ENCODE data around the gene NRXN3.

NRXN3 gene

DNA sequence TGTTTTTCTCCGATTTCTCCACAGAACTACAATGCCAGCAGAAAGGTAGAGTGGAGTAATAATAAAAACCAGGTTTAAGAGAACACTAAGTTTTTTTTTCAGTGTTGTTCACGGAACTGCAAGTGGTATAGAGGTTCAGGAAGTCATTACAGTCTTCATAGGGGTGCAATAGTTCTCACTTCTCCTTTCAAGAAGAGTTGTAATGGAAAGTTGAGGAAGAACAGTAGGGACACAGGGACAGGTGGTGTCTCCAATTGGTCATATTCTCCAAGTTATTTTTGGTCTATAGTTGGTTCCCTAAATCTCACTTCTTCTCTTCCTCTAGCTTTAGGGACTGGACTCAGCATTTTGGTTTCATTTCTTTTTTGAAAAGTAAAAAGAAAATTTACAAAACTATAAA lies 894.0 kb downstream of the NRXN3 start:
- H3K4me1 ChIP-seq (ENCODE audit: control insufficient read depth, insufficient read depth, low read length), result no peaks in the 10 kb centered on the region
- H3K9ac ChIP-seq (ENCODE audit: low read length), result no peak overlapping the region
- H3K4me3 ChIP-seq (ENCODE audit: low read length), result no peak overlapping the region
- H3K27ac ChIP-seq (ENCODE audit: low read depth, low read length), result no peak overlapping the region
- H3K36me3 ChIP-seq (ENCODE audit: control insufficient read depth, insufficient read depth, low read length), result no peaks in the 10 kb centered on the region
- no peaks in the 10 kb centered on the region for H3K27me3 ChIP-seq (ENCODE audit: control insufficient read depth, insufficient read depth, low read length)

DNA sequence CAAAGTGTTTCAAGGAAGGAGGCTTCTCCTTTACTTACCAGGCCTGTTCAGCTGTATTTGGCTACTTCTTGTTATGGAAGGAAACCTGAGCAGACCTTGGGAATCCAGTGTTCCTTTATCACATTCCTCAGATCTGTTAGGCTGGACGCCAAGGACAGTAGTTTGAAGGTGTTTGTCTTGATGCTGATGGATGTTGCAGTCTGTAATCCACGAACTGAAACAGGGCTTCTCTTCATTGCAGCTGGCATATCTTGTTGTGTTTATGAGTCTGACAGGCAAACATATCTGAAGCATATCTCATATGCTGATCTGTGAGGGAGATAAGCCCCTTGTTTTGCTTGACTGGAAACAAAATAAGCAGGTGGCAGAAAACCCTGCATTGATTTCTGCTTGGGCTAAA lies 904.3 kb downstream of the NRXN3 start:
- Histone ChIP-seq H3K9ac (ENCODE audit: low read length) (no peak overlapping the region), H3K4me3 (ENCODE audit: low read length) (no peak overlapping the region), H3K27me3 (ENCODE audit: control insufficient read depth, insufficient read depth, low read length) (no peaks in the 10 kb centered on the region), H3K36me3 (ENCODE audit: control insufficient read depth, insufficient read depth, low read length) (no peaks in the 10 kb centered on the region), H3K4me1 (ENCODE audit: control insufficient read depth, insufficient read depth, low read length) (peaks cover 8% of the 10 kb centered on the region), H3K27ac (ENCODE audit: low read depth, low read length) (no peak overlapping the region)

DNA sequence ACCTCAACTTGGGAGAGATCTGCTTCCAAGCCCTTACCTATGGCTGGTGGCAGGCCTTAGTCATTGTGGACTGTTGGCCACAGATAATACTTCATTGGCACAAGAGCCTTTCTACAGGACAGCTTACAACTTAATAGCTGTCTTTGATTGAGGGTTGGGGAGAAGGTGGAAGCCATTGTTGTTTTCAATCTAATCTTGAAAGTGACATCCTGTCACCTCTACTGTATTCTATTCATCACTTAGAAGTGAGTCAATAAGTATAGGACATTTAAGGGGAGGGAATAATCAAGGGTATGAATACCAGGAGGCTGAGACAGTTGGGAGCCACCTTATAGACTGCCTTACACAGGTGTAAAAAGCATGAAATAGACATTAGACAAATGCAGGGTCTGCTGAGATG lies 906.3 kb downstream of the NRXN3 start:
- Histone ChIP-seq H3K9ac (ENCODE audit: low read length) (no peak overlapping the region), H3K4me3 (ENCODE audit: low read length) (no peak overlapping the region), H3K27me3 (ENCODE audit: control insufficient read depth, insufficient read depth, low read length) (no peaks in the 10 kb centered on the region), H3K36me3 (ENCODE audit: control insufficient read depth, insufficient read depth, low read length) (no peaks in the 10 kb centered on the region), H3K4me1 (ENCODE audit: control insufficient read depth, insufficient read depth, low read length) (peaks cover 10% of the 10 kb centered on the region), H3K27ac (ENCODE audit: low read depth, low read length) (no peak overlapping the region)

DNA sequence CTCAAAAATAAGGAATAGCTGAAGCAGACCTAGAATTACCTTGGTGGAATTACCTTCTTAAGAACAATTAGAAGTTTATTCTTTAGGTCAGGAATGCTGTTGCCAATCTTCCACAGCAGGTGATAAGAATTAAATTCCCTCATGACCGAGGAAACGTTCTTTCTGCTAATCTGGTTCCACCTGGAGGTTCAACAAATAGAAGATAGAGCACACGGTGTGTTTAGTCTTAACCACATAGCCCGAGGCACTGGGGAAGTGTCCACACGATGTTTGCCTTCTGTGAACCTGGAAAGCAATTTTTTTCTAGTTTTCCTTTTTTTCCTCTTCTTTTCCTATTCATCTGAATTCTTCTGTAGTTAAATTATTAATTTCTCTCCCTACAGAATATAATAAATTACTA lies 906.9 kb downstream of the NRXN3 start:
- Histone ChIP-seq H3K9ac (ENCODE audit: low read length) (no peak overlapping the region), H3K4me1 (ENCODE audit: control insufficient read depth, insufficient read depth, low read length) (peaks cover 10% of the 10 kb centered on the region), H3K36me3 (ENCODE audit: control insufficient read depth, insufficient read depth, low read length) (no peaks in the 10 kb centered on the region), H3K27me3 (ENCODE audit: control insufficient read depth, insufficient read depth, low read length) (no peaks in the 10 kb centered on the region), H3K27ac (ENCODE audit: low read depth, low read length) (no peak overlapping the region), H3K4me3 (ENCODE audit: low read length) (no peak overlapping the region)

DNA sequence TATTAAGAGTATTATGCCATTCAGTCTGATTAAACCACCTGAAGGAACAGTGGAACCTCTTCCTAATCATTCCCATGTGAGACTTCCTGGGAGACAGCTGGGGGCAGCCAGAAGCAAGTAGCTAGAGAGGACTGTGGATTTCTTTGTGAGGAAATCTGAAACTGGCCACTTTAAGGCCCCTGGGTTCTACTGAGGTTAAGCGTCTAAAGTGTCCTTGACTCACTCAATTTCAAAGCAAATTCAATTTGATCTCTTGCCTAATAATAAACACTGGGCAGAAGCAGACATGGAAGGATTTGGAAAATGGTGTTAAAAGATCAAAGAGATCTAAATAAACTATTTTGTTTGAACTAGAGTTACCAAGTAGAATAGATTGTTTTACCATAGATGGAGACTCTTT lies 909.9 kb downstream of the NRXN3 start:
- Histone ChIP-seq H3K4me3 (ENCODE audit: low read length) (no peak overlapping the region), H3K27ac (ENCODE audit: low read depth, low read length) (no peak overlapping the region), H3K4me1 (ENCODE audit: control insufficient read depth, insufficient read depth, low read length) (peaks cover 10% of the 10 kb centered on the region)

DNA sequence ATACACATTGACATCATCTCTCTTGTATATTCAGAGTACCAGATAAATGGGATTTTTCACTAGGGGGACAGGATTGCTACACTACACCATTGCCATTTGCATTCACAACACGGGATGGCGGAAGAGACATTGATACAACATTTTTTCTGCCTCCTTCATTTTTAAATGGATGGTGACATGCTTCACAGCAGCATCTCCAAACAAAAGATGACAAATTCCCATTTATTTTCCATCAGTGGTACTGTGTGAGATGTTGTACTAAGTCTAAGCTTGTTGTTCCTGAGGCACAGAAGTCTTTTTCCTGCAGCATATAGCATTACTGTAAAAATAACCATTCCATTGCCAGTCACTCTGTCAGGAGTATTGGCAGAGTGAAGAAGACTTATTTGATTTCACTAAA lies 912.7 kb downstream of the NRXN3 start:
- H3K4me3 ChIP-seq (ENCODE audit: low read length), result no peak overlapping the region
- no peak overlapping the region for H3K27ac ChIP-seq (ENCODE audit: low read depth, low read length)
- H3K36me3 ChIP-seq (ENCODE audit: control insufficient read depth, insufficient read depth, low read length), result no peaks in the 10 kb centered on the region
- no peak overlapping the region for H3K9ac ChIP-seq (ENCODE audit: low read length)
- H3K27me3 ChIP-seq (ENCODE audit: control insufficient read depth, insufficient read depth, low read length), result no peaks in the 10 kb centered on the region
- peaks cover 5% of the 10 kb centered on the region for H3K4me1 ChIP-seq (ENCODE audit: control insufficient read depth, insufficient read depth, low read length)

More for the DNA sequence above, 909.9 kb downstream of the NRXN3 start:
- H3K27me3 ChIP-seq (ENCODE audit: control insufficient read depth, insufficient read depth, low read length), result no peaks in the 10 kb centered on the region
- H3K9ac ChIP-seq (ENCODE audit: low read length), result no peak overlapping the region
- no peaks in the 10 kb centered on the region for H3K36me3 ChIP-seq (ENCODE audit: control insufficient read depth, insufficient read depth, low read length)

DNA sequence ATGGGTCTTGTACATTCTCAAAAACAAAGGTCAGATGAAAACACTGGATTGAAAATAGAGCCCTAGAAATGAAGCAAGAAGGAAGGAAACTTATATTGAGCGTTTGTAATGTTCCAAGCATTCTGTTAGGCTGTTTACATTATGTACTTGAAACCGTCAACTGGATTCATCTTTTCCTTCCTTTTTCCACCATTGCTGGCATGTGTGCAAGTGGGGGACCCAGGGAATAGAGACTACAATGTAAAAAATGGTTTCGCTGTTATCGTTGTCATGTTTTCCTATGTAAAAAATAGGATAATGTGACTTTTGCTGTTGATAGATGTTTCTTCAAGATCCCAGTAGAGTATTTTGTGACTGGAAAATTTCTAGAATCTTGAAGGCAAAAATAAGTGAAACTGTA lies 913.2 kb downstream of the NRXN3 start:
- Histone ChIP-seq H3K4me3 (ENCODE audit: low read length) (no peak overlapping the region), H3K4me1 (ENCODE audit: control insufficient read depth, insufficient read depth, low read length) (peaks cover 5% of the 10 kb centered on the region), H3K27me3 (ENCODE audit: control insufficient read depth, insufficient read depth, low read length) (no peaks in the 10 kb centered on the region), H3K9ac (ENCODE audit: low read length) (no peak overlapping the region), H3K36me3 (ENCODE audit: control insufficient read depth, insufficient read depth, low read length) (no peaks in the 10 kb centered on the region), H3K27ac (ENCODE audit: low read depth, low read length) (no peak overlapping the region)

DNA sequence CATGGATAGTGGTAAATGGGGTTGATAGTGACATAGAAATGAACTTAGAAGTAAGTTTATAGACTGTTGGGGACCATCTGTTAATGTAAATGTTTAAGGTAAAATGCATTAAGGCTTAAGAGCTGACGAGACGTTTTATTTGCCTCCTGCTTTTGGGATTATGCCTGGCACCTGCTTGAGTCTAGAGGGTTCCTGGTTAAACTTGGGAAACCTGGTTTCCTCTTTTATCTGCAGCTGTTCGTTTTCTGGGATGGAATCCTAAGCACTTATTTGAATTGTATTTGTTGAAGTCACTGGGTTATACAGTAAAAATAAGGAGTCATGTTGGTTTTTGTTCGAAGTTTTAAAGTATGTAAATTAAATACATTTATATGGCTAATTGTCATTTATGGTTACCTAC lies 914.7 kb downstream of the NRXN3 start:
- Histone ChIP-seq H3K36me3 (ENCODE audit: control insufficient read depth, insufficient read depth, low read length) (no peaks in the 10 kb centered on the region), H3K4me3 (ENCODE audit: low read length) (no peak overlapping the region), H3K27me3 (ENCODE audit: control insufficient read depth, insufficient read depth, low read length) (no peaks in the 10 kb centered on the region), H3K4me1 (ENCODE audit: control insufficient read depth, insufficient read depth, low read length) (peaks cover 5% of the 10 kb centered on the region), H3K9ac (ENCODE audit: low read length) (no peak overlapping the region), H3K27ac (ENCODE audit: low read depth, low read length) (no peak overlapping the region)

DNA sequence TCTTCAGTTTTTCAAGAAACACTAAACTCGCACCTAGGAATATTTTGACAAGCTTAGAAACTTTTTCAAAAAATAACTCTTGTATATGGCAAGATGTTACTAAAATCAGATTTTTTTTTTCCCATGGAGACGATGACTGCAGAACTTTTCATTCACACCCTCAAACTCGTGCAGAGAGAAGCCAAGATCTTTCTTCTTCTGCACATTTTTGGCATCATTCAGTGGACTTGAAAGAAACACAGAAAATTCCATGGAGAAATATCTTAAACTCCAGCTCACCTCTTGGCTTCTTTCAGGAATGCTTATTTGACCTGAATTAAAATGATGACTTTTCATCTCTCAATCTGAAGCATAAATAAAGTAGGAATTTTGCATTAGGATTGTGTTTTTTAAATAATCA lies 919.4 kb downstream of the NRXN3 start:
- Histone ChIP-seq H3K4me3 (ENCODE audit: low read length) (no peak overlapping the region), H3K27me3 (ENCODE audit: control insufficient read depth, insufficient read depth, low read length) (no peaks in the 10 kb centered on the region), H3K9ac (ENCODE audit: low read length) (no peak overlapping the region), H3K36me3 (ENCODE audit: control insufficient read depth, insufficient read depth, low read length) (no peaks in the 10 kb centered on the region), H3K27ac (ENCODE audit: low read depth, low read length) (no peak overlapping the region), H3K4me1 (ENCODE audit: control insufficient read depth, insufficient read depth, low read length) (peaks cover 10% of the 10 kb centered on the region)

DNA sequence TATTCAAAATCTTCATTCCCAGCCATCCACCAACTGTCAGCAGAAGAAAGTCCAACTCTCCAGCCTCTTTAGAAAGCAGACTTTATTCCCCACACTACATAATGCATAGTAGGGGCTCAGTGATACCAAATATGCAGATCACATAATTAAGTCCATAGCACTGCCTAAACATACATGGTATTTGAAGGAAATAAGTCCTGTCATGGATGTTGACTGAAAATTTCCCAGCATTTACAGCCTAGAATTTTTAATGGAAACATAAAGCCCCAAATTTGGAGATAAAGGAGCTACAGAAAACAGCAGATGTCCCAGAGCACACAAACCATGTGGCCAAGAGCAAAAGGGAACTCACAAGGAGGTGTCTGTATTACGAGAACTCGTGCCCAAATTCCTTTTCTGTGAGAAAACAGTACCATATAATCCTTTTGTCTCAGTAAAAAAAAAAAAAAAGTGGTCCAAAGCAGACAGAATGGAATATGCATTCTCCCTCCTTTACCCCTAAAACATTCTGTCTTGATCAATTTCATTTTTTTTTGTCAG lies 920.5 kb downstream of the NRXN3 start:
- no peaks in the 10 kb centered on the region for H3K36me3 ChIP-seq (ENCODE audit: control insufficient read depth, insufficient read depth, low read length)
- no peak overlapping the region for H3K4me3 ChIP-seq (ENCODE audit: low read length)
- no peaks in the 10 kb centered on the region for H3K27me3 ChIP-seq (ENCODE audit: control insufficient read depth, insufficient read depth, low read length)
- no peak overlapping the region for H3K9ac ChIP-seq (ENCODE audit: low read length)
- H3K27ac ChIP-seq (ENCODE audit: low read depth, low read length), result peak overlapping the region; percentile 21
- H3K4me1 ChIP-seq (ENCODE audit: control insufficient read depth, insufficient read depth, low read length), result peaks cover 10% of the 10 kb centered on the region

DNA sequence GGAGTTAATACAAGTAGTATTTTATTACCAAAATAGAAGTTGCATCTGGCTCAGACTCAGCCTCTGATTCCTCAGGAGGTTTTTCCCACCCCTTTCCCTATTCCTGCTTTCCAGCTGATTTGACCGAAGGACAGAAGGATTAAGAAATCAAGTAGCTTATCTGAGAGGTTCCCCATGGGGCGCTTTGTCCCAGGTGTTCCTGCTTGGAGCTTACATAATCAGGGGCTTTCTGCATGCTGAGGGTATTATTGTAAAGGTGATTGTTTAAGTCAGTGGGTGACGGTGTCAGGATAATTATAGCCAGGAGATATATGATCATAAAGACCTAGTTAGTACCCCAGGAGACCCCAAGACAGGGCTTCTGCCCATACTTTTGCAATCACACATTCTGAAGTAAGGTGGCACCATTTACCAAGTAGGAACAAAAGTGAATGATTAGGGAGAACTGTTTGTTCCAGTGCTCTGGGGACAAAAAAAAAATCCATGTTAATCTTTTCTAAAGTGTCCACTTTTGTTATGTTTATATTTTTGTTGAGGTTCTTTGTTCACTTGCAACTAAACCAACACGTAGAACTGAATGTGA lies 921.3 kb downstream of the NRXN3 start:
- Histone ChIP-seq H3K4me3 (ENCODE audit: low read length) (no peak overlapping the region), H3K27ac (ENCODE audit: low read depth, low read length) (no peak overlapping the region), H3K27me3 (ENCODE audit: control insufficient read depth, insufficient read depth, low read length) (no peaks in the 10 kb centered on the region), H3K9ac (ENCODE audit: low read length) (no peak overlapping the region), H3K36me3 (ENCODE audit: control insufficient read depth, insufficient read depth, low read length) (no peaks in the 10 kb centered on the region), H3K4me1 (ENCODE audit: control insufficient read depth, insufficient read depth, low read length) (peaks cover 10% of the 10 kb centered on the region)

DNA sequence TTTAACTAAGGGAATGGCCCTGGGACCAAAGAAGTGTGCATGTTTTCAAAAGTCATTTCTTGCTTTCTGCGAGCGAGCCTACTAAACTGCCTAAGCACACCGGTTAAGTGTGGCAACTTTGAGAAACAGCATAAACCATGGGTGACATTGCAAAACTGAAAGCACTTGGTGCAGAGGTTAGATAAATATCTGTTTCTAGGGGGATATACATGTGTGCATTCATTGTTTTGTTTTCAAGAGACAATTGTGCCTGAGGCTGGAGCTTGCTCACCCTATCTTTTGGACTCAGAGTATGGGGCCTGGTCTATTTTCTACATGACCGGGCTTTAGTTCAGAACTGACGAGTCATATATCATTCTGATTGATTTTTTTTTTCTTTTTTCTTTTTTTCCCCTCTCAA lies 923.4 kb downstream of the NRXN3 start:
- peaks cover 10% of the 10 kb centered on the region for H3K4me1 ChIP-seq (ENCODE audit: control insufficient read depth, insufficient read depth, low read length)
- H3K4me3 ChIP-seq (ENCODE audit: low read length), result no peak overlapping the region
- no peak overlapping the region for H3K27ac ChIP-seq (ENCODE audit: low read depth, low read length)
- H3K36me3 ChIP-seq (ENCODE audit: control insufficient read depth, insufficient read depth, low read length), result no peaks in the 10 kb centered on the region
- no peak overlapping the region for H3K9ac ChIP-seq (ENCODE audit: low read length)
- H3K27me3 ChIP-seq (ENCODE audit: control insufficient read depth, insufficient read depth, low read length), result no peaks in the 10 kb centered on the region

DNA sequence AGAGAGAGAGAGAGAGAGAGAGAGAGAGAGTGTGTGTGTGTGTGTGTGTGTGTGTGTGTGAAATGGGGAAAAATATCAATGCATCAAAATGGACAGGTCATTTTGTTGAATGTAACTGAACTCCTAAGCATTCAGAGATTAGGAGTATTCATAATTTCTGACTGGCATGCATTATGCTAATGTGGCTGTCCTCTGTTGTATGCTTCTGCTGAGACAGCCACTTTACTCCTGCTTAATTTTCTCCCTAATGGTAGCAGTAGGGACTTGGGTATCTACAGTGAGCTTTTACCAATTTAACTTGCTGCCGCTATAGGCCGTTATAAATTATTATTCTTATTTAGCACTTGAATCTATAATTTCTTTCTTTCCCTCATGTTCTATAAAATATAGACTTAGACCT lies 924.8 kb downstream of the NRXN3 start:
- H3K4me1 ChIP-seq (ENCODE audit: control insufficient read depth, insufficient read depth, low read length), result peaks cover 8% of the 10 kb centered on the region
- no peak overlapping the region for H3K27ac ChIP-seq (ENCODE audit: low read depth, low read length)
- H3K27me3 ChIP-seq (ENCODE audit: control insufficient read depth, insufficient read depth, low read length), result no peaks in the 10 kb centered on the region
- no peak overlapping the region for H3K9ac ChIP-seq (ENCODE audit: low read length)
- H3K4me3 ChIP-seq (ENCODE audit: low read length), result no peak overlapping the region
- no peaks in the 10 kb centered on the region for H3K36me3 ChIP-seq (ENCODE audit: control insufficient read depth, insufficient read depth, low read length)
